ENCODE results near the gene FBXO15. TPM values are rescaled to one million over a fixed set of nuclear protein-coding genes. Genes with fewer than 3 reads are reported as not detected.

The FBXO15 gene
- total and polyA plus RNA-seq, 2 donors (not counting 3 experiments of a cell fraction or from before 2014, with no cell fraction given), result not detected

- H2AFZ ChIP-seq (ENCODE audit: low read depth, low read length), result no peak overlapping the region
- no peaks in the 10 kb centered on the region for H3K4me1 ChIP-seq (ENCODE audit: control insufficient read depth, extremely low read depth, insufficient read depth, low read length)
- H3K27ac ChIP-seq (ENCODE audit: insufficient read depth, low read depth, low read length), result no peak overlapping the region
- H4K20me1 ChIP-seq (replicated peaks; ENCODE audit: control insufficient read depth, extremely low read depth, insufficient read depth, low read length), result no peaks in the 10 kb centered on the region
- no TSS peak for BruUV-seq (replicated peaks)
- H3K9me1 ChIP-seq (replicated peaks; ENCODE audit: control insufficient read depth, extremely low read depth, insufficient read depth, low read length), result no peaks in the 10 kb centered on the region
- no peaks in the 10 kb centered on the region for H3K27me3 ChIP-seq (ENCODE audit: control insufficient read depth in 2 of 2, insufficient read depth in 2 of 2, low read length in 2 of 2)
- no peak for DNase-seq (ENCODE audit: low read depth, low spot score)
- CTCF ChIA-PET, result no interaction called here
- no peaks in the 10 kb centered on the region for H3K36me3 ChIP-seq (ENCODE audit: control insufficient read depth in 2 of 2, extremely low read depth in 1 of 2, insufficient read depth in 2 of 2, low read length in 2 of 2)
- H3K4me2 ChIP-seq (ENCODE audit: insufficient read depth, low read length), result no peak overlapping the region
- intact Hi-C loops (cut with micrococcal nuclease), result no loop called here
- POLR2A ChIA-PET, result no interaction called here
- dilution Hi-C loops (cut with MboI; ENCODE audit: extremely low pct_ligation_motif_present, low sequenced_read_pairs), result no loop called here
- TF ChIP-seq CTCF (IDR thresholded peaks at IDR 0.05; ENCODE audit: extremely low read depth in 1 of 2, insufficient read depth in 1 of 2, low read depth in 1 of 2, low read length in 2 of 2) (no peak), JUN (IDR thresholded peaks at IDR 0.05; ENCODE audit: borderline replicate concordance, insufficient read depth, insufficient read length, low read depth) (no peak), MAX (IDR thresholded peaks at IDR 0.05; ENCODE audit: insufficient read depth, insufficient read length) (no peak), MYC (IDR thresholded peaks at IDR 0.05; ENCODE audit: low read depth, low read length) (no peak), POLR2AphosphoS5 (IDR thresholded peaks at IDR 0.05; ENCODE audit: insufficient read depth, low read depth, low read length) (no peak), POLR2A (IDR thresholded peaks at IDR 0.05; ENCODE audit: low read depth, low read length) (no peak)
- no peak for FAIRE-seq
- H3K9me3 ChIP-seq (replicated peaks; ENCODE audit: control insufficient read depth, insufficient read depth, low read length), result peaks cover 2% of the 10 kb centered on the region
- H3K79me2 ChIP-seq (ENCODE audit: control insufficient read depth, insufficient read depth, low read length), result no peaks in the 10 kb centered on the region
- no peak overlapping the region for H3K4me3 ChIP-seq (replicated peaks in 1 of 3; ENCODE audit: insufficient read depth in 1 of 3, low read depth in 1 of 3, low read length in 3 of 3)
- H3K9ac ChIP-seq (replicated peaks; ENCODE audit: extremely low read depth, insufficient read depth, low read length), result no peak overlapping the region
These were observed 72.7 kb downstream of the FBXO15 start for GRCh38 chr18:74074668-74075564.
